ENCODE results near the gene DDR2. TPM values are rescaled to one million over a fixed set of nuclear protein-coding genes. Genes with fewer than 3 reads are reported as not detected.

Gene DDR2
- polyA plus RNA-seq, 1 of the 3 experiments (the other 2 are of a cell fraction): 34.0 TPM

DNA sequence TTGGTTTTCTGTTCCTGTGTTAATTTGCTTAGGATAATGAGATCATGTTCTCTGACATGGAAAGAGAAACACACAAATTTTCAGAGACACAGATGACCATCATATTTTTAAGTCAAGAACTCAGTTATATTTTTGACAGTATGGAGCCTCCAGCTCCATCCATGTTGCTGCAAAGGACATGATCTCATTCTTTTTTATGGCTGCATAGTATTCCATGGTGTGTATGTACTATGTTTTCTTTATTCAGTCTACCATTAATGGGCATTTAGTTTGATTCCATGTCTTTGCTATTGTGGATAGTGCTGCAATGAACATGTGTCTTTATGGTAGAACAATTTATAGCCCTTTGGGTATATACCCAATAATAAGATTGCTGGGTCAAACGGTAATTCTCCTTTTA lies 47.0 kb downstream of the DDR2 start:
- DNase-seq: no peak
- ChIA-PET CTCF (no interaction called here), POLR2A (no interaction called here)
- Histone ChIP-seq H4K20me1 (ENCODE audit: insufficient read depth) (peaks cover 28% of the 10 kb centered on the region; the same call in 1 of the 2 replicates), H3K27ac (ENCODE audit: low read depth in 2 of 2, low read length in 1 of 2) (peak overlapping the region in 1 of 2 experiments; percentile 78; a peak in 2 of 4 replicates), H2AFZ (ENCODE audit: low read depth) (no peak overlapping the region), H3K9me2 (no peaks in the 10 kb centered on the region), H3K9ac (no peak overlapping the region), H3K4me1 (ENCODE audit: control insufficient read depth in 1 of 2, insufficient read depth in 2 of 2, low read depth in 1 of 2, low read length in 1 of 2) (peaks cover 9 to 56% of the 10 kb centered on the region in 2 experiments), H3F3A (replicated peaks; ENCODE audit: insufficient read depth) (peaks cover 24% of the 10 kb centered on the region), H3K4me3 (ENCODE audit: low read depth in 2 of 2, low read length in 1 of 2) (no peak overlapping the region), H3K4me2 (no peak overlapping the region), H3K9me3 (peaks cover 6% of the 10 kb centered on the region; the same call in 1 of the 2 replicates), H3K79me2 (ENCODE audit: insufficient read depth) (peaks cover 100% of the 10 kb centered on the region), H3K27me3 (ENCODE audit: insufficient read depth) (no peaks in the 10 kb centered on the region), H3K36me3 (replicated peaks in 1 of 2; ENCODE audit: control insufficient read depth in 1 of 2, insufficient read depth in 2 of 2, low read length in 1 of 2) (peaks cover 3 to 38% of the 10 kb centered on the region in 2 experiments)
- WGBS (ENCODE audit: low lambda C conversion rate): 4% methylated on average over 1 of the region's 1 CpG
- TF ChIP-seq, protein P1, sequence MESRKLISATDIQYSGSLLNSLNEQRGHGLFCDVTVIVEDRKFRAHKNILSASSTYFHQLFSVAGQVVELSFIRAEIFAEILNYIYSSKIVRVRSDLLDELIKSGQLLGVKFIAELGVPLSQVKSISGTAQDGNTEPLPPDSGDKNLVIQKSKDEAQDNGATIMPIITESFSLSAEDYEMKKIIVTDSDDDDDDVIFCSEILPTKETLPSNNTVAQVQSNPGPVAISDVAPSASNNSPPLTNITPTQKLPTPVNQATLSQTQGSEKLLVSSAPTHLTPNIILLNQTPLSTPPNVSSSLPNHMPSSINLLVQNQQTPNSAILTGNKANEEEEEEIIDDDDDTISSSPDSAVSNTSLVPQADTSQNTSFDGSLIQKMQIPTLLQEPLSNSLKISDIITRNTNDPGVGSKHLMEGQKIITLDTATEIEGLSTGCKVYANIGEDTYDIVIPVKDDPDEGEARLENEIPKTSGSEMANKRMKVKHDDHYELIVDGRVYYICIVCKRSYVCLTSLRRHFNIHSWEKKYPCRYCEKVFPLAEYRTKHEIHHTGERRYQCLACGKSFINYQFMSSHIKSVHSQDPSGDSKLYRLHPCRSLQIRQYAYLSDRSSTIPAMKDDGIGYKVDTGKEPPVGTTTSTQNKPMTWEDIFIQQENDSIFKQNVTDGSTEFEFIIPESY (IDR thresholded peaks at IDR 0.05; ENCODE audit: borderline replicate concordance, low read depth): no peak
- TF ChIP-seq, protein P2, sequence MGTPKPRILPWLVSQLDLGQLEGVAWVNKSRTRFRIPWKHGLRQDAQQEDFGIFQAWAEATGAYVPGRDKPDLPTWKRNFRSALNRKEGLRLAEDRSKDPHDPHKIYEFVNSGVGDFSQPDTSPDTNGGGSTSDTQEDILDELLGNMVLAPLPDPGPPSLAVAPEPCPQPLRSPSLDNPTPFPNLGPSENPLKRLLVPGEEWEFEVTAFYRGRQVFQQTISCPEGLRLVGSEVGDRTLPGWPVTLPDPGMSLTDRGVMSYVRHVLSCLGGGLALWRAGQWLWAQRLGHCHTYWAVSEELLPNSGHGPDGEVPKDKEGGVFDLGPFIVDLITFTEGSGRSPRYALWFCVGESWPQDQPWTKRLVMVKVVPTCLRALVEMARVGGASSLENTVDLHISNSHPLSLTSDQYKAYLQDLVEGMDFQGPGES (IDR thresholded peaks at IDR 0.05; ENCODE audit: low read depth, low read length): no peak
- no peak for TF ChIP-seq SIN3A (IDR thresholded peaks at IDR 0.05; ENCODE audit: borderline replicate concordance, low read depth, low read length)
- no peak for TF ChIP-seq JUND (IDR thresholded peaks at IDR 0.05)
- no peak for TF ChIP-seq TCF12 (IDR thresholded peaks at IDR 0.05)
- no peak for TF ChIP-seq RCOR1 (IDR thresholded peaks at IDR 0.05; ENCODE audit: low read length)
- no peak for TF ChIP-seq FOSL2 (IDR thresholded peaks at IDR 0.05; ENCODE audit: borderline replicate concordance, low read depth)
- no peak for TF ChIP-seq YY1 (IDR thresholded peaks at IDR 0.05; ENCODE audit: low read depth)
- no peak for TF ChIP-seq TAF1 (IDR thresholded peaks at IDR 0.05; ENCODE audit: borderline replicate concordance, low read depth, low read length)
- TF ChIP-seq FOXJ3 (CRISPR knock-in tag; IDR thresholded peaks at IDR 0.05): no peak
- TF ChIP-seq, protein P3, sequence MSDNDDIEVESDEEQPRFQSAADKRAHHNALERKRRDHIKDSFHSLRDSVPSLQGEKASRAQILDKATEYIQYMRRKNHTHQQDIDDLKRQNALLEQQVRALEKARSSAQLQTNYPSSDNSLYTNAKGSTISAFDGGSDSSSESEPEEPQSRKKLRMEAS (IDR thresholded peaks at IDR 0.05; ENCODE audit: low read depth): no peak
- no peak for TF ChIP-seq NFIC (IDR thresholded peaks at IDR 0.05; ENCODE audit: borderline replicate concordance)
- TF ChIP-seq, protein P4, sequence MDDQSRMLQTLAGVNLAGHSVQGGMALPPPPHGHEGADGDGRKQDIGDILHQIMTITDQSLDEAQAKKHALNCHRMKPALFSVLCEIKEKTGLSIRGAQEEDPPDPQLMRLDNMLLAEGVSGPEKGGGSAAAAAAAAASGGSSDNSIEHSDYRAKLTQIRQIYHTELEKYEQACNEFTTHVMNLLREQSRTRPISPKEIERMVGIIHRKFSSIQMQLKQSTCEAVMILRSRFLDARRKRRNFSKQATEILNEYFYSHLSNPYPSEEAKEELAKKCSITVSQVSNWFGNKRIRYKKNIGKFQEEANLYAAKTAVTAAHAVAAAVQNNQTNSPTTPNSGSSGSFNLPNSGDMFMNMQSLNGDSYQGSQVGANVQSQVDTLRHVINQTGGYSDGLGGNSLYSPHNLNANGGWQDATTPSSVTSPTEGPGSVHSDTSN (IDR thresholded peaks at IDR 0.05): no peak
